ENCODE results near the gene TRRAP. TPM values are rescaled to one million over a fixed set of nuclear protein-coding genes. Genes with fewer than 3 reads are reported as not detected.

The TRRAP gene
- total and polyA plus RNA-seq, 2 of the 8 experiments (the other 6 are each of a cell fraction or from before 2014, with no cell fraction given), result 21.7 to 48.6 TPM

- no peak for TF ChIP-seq MAX (IDR thresholded peaks at IDR 0.05)
- no peak for TF ChIP-seq CTBP2 (IDR thresholded peaks at IDR 0.05; ENCODE audit: borderline replicate concordance, insufficient read depth, insufficient read length, low read length)
- no peak for TF ChIP-seq HDAC2 (IDR thresholded peaks at IDR 0.05; ENCODE audit: borderline replicate concordance in 1 of 2, low read depth in 2 of 2, low read length in 2 of 2)
- TF ChIP-seq ATF3 (IDR thresholded peaks at IDR 0.05; ENCODE audit: insufficient read depth, low read depth, low read length), result no peak
- TF ChIP-seq CREB1 (IDR thresholded peaks at IDR 0.05), result no peak
- no peak for TF ChIP-seq KDM1A (IDR thresholded peaks at IDR 0.05; ENCODE audit: borderline replicate concordance, low read length)
Observed at GRCh38 chr7:99013266-99014112, 135.2 kb downstream of the TRRAP start (continued).

Measured in H1 (cell line).